ENCODE results near the gene LSM11. TPM values are rescaled to one million over a fixed set of nuclear protein-coding genes. Genes with fewer than 3 reads are reported as not detected.
"Not testable (repeated sequence)": the region's sequence is repeated elsewhere in the genome, so short reads cannot be mapped to it uniquely, and the experiment has no call there.

The LSM11 gene
- polyA plus RNA-seq (2012; rRNA removed), result 0.95 and 1.3 TPM in 2 replicates
- polyA plus RNA-seq (2012; cell fraction: cytosol; rRNA removed), result 0.93 and 0.98 TPM in 2 replicates
- polyA plus RNA-seq (2012; cell fraction: nucleus; rRNA removed), result 1.6 and 3.2 TPM in 2 replicates

DNA sequence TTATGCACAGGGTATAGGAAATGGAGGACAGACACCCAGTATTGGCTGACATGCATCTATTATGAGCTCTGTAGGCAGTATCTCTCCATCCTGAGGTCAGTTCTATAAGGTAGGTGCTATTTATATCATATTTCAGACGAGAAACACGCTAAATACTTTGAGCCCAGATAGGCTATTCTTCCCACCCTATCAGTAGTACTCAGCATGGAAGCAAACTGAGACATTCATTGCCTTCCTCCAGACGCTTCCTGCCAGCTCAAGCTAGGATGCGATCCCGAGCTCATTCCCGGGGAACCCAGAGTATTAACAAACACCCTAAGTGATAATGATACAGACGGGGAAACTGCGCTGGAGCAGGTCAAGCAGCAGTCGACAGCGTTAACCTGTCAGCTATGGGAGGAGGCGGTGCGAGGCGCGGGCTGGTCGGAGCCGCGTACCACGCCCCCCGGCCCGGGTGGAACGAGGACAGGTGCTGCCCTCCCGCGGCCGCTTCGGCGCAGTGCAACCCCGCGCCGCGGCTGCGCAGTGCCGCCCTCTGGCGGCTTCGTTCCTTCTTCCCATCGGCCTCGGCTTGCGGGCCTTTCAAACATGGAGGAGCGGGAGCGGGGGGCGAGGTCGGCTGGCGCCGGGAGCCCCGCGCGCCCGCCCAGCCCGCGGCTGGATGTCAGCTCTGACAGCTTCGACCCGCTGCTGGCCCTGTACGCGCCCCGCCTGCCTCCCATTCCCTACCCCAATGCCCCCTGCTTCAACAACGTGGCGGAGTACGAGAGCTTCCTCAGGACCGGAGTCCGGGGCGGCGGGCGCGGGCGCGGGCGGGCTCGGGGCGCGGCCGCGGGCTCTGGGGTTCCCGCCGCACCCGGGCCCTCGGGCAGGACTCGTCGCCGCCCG, at the start of gene LSM11:
Gene LSM11 (plus strand): TSS at position 550 of the 888 bp plus-strand sequence. CDS start 39 bp downstream, at position 589.
- Histone ChIP-seq H3K27me3 (ENCODE audit: insufficient read depth) (no peaks in the 10 kb centered on the region), H3K9me3 (no peaks in the 10 kb centered on the region), H3K36me3 (replicated peaks in 1 of 2; ENCODE audit: control insufficient read depth in 1 of 2, insufficient read depth in 2 of 2, low read length in 1 of 2) (peaks cover 9 to 14% of the 10 kb centered on the region in 2 experiments), H3F3A (replicated peaks; ENCODE audit: insufficient read depth) (peaks cover 11% of the 10 kb centered on the region), H3K4me1 (ENCODE audit: control insufficient read depth in 1 of 2, insufficient read depth in 2 of 2, low read depth in 1 of 2, low read length in 1 of 2) (peaks cover 0 to 18% of the 10 kb centered on the region in 2 experiments; a peak in 2 of 4 replicates), H4K20me1 (ENCODE audit: insufficient read depth) (no peaks in the 10 kb centered on the region), H3K9ac (peak within 1 kb of the TSS; percentile 73), H3K9me2 (no peaks in the 10 kb centered on the region), H3K4me3 (ENCODE audit: low read depth in 2 of 2, low read length in 1 of 2) (peak within 1 kb of the TSS; percentile 76 to 83), H2AFZ (ENCODE audit: low read depth) (peak within 1 kb of the TSS; percentile 87), H3K27ac (ENCODE audit: low read depth in 2 of 2, low read length in 1 of 2) (peak within 1 kb of the TSS in 1 of 2 experiments; percentile 56; a peak in 1 of 4 replicates), H3K79me2 (ENCODE audit: insufficient read depth) (peaks cover 39% of the 10 kb centered on the region; the same call in 1 of the 2 replicates), H3K4me2 (peak within 1 kb of the TSS; percentile 83)
- CTCF ChIA-PET, result interaction anchor here (0.5 to 3.6 kb wide), 50 partner anchors 9 to 1479 kb away, joined by 3 to 41 read pairs (median 4); partner anchors contain the start of gene THG1L
- WGBS (ENCODE audit: low lambda C conversion rate), result 0% methylated on average over 17 of the region's 79 CpGs
- TF ChIP-seq, protein P1, sequence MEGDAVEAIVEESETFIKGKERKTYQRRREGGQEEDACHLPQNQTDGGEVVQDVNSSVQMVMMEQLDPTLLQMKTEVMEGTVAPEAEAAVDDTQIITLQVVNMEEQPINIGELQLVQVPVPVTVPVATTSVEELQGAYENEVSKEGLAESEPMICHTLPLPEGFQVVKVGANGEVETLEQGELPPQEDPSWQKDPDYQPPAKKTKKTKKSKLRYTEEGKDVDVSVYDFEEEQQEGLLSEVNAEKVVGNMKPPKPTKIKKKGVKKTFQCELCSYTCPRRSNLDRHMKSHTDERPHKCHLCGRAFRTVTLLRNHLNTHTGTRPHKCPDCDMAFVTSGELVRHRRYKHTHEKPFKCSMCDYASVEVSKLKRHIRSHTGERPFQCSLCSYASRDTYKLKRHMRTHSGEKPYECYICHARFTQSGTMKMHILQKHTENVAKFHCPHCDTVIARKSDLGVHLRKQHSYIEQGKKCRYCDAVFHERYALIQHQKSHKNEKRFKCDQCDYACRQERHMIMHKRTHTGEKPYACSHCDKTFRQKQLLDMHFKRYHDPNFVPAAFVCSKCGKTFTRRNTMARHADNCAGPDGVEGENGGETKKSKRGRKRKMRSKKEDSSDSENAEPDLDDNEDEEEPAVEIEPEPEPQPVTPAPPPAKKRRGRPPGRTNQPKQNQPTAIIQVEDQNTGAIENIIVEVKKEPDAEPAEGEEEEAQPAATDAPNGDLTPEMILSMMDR (IDR thresholded peaks at IDR 0.05), result peak; percentile 93
- no peak for TF ChIP-seq JUND (IDR thresholded peaks at IDR 0.05)
- peak; percentile 44; the same call in 1 of the 2 replicates for TF ChIP-seq MAX (IDR thresholded peaks at IDR 0.05; ENCODE audit: low read depth)
- 0 out of 2 replicates have a peak, but pooled peaks have one; percentile 9 for TF ChIP-seq RFX5 (IDR thresholded peaks at IDR 0.05; ENCODE audit: low read length)
- TF ChIP-seq CHD2 (IDR thresholded peaks at IDR 0.05; ENCODE audit: low read length, partially characterized antibody), result peak; percentile 61
- TF ChIP-seq RCOR1 (IDR thresholded peaks at IDR 0.05; ENCODE audit: low read length), result 0 out of 2 replicates have a peak, but pooled peaks have one; percentile 37
- TF ChIP-seq SIN3A (IDR thresholded peaks at IDR 0.05; ENCODE audit: borderline replicate concordance, low read depth, low read length), result peak; percentile 92; the same call in 1 of the 2 replicates
- TF ChIP-seq, protein P2, sequence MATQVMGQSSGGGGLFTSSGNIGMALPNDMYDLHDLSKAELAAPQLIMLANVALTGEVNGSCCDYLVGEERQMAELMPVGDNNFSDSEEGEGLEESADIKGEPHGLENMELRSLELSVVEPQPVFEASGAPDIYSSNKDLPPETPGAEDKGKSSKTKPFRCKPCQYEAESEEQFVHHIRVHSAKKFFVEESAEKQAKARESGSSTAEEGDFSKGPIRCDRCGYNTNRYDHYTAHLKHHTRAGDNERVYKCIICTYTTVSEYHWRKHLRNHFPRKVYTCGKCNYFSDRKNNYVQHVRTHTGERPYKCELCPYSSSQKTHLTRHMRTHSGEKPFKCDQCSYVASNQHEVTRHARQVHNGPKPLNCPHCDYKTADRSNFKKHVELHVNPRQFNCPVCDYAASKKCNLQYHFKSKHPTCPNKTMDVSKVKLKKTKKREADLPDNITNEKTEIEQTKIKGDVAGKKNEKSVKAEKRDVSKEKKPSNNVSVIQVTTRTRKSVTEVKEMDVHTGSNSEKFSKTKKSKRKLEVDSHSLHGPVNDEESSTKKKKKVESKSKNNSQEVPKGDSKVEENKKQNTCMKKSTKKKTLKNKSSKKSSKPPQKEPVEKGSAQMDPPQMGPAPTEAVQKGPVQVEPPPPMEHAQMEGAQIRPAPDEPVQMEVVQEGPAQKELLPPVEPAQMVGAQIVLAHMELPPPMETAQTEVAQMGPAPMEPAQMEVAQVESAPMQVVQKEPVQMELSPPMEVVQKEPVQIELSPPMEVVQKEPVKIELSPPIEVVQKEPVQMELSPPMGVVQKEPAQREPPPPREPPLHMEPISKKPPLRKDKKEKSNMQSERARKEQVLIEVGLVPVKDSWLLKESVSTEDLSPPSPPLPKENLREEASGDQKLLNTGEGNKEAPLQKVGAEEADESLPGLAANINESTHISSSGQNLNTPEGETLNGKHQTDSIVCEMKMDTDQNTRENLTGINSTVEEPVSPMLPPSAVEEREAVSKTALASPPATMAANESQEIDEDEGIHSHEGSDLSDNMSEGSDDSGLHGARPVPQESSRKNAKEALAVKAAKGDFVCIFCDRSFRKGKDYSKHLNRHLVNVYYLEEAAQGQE (IDR thresholded peaks at IDR 0.05; ENCODE audit: low read depth, low read length), result 0 out of 2 replicates have a peak, but pooled peaks have one; percentile 36
- TF ChIP-seq SMC3 (IDR thresholded peaks at IDR 0.05; ENCODE audit: low read depth, low read length), result peak; percentile 87
- peak; percentile 79 for TF ChIP-seq RAD21 (IDR thresholded peaks at IDR 0.05; ENCODE audit: low read length)
- TF ChIP-seq ELF1 (IDR thresholded peaks at IDR 0.05), result no peak
- TF ChIP-seq YY1 (IDR thresholded peaks at IDR 0.05; ENCODE audit: low read depth), result peak; percentile 86
- peak; percentile 77 for TF ChIP-seq NRF1 (IDR thresholded peaks at IDR 0.05; ENCODE audit: low read depth, low read length)
- TF ChIP-seq GABPA (IDR thresholded peaks at IDR 0.05; ENCODE audit: low read depth), result no peak
- TF ChIP-seq MXI1 (IDR thresholded peaks at IDR 0.05; ENCODE audit: low read depth, low read length), result peak; percentile 87; the same call in 1 of the 2 replicates
- TF ChIP-seq TAF1 (IDR thresholded peaks at IDR 0.05; ENCODE audit: borderline replicate concordance, low read depth, low read length), result peak; percentile 39; the same call in 1 of the 2 replicates
- peak; percentile 98 for DNase-seq
- POLR2A ChIA-PET, result interaction anchor here (0.6 to 2.1 kb wide), 2 partner anchors 12 to 176 kb away, joined by 3 to 18 read pairs; partner anchors contain the start of gene THG1L

- DNase-seq; H3K36me3 ChIP-seq (replicated peaks in 1 of 2; ENCODE audit: control insufficient read depth in 1 of 2, insufficient read depth in 2 of 2, low read length in 1 of 2); H3K27ac ChIP-seq (ENCODE audit: low read depth in 2 of 2, low read length in 1 of 2); H3K4me2 ChIP-seq; H3K4me1 ChIP-seq (ENCODE audit: control insufficient read depth in 1 of 2, insufficient read depth in 2 of 2, low read depth in 1 of 2, low read length in 1 of 2); H3F3A ChIP-seq (replicated peaks; ENCODE audit: insufficient read depth); H3K27me3 ChIP-seq (ENCODE audit: insufficient read depth); CTCF ChIA-PET; H2AFZ ChIP-seq (ENCODE audit: low read depth); H3K9ac ChIP-seq; POLR2A ChIA-PET; H3K9me2 ChIP-seq; H3K4me3 ChIP-seq (ENCODE audit: low read depth in 2 of 2, low read length in 1 of 2); H3K79me2 ChIP-seq (ENCODE audit: insufficient read depth); H4K20me1 ChIP-seq (ENCODE audit: insufficient read depth): not testable (repeated sequence)
- 84% methylated on average over 6 of the region's 25 CpGs for WGBS (ENCODE audit: low lambda C conversion rate)
- H3K9me3 ChIP-seq, result peaks cover 11% of the 10 kb centered on the region; the same call in 1 of the 2 replicates
These were observed 49.7 kb upstream of the LSM11 start for GRCh38 chr5:157693816-157694215.
